Dermis microvascular lymphatic vessel endothelial cell (primary cell): ENCODE measurements around the gene LRRC56. TPM values are rescaled to one million over a fixed set of nuclear protein-coding genes. Genes with fewer than 3 reads are reported as not detected.
A peak's percentile ranks its signal among the peaks of the same experiment; 100 is the strongest.

ENCODE experiments used
- DNase-seq, 2 donors: peaks; one replicate each; pipeline versions ENCODE4 v3.0.0 to v3.0.0-alpha.2; 2010; ENCODE audit warnings: low read depth in 2 of 2
- total RNA-seq: library from RNA; depleted of rRNA; stranded (reverse); fragments of >200 nt; gene quantifications from 2 replicates; pipeline ENCODE4 v1.2.1, GENCODE V29; 2014

LRRC56 gene
- total RNA-seq, 1 donor from 2014 or later = 0.26 TPM

GRCh38 chr11:521177-521688 is 16.1 kb upstream of the LRRC56 start:
- no peak for DNase-seq

- DNase-seq = no peak
Observed at GRCh38 chr11:526192-526591, 11.1 kb upstream of the LRRC56 start.

- DNase-seq = no peak
Observed at GRCh38 chr11:528166-528814, 9.0 kb upstream of the LRRC56 start.

GRCh38 chr11:528815-529727 is 8.3 kb upstream of the LRRC56 start:
- no peak for DNase-seq

GRCh38 chr11:529728-530411 is 7.5 kb upstream of the LRRC56 start:
- no peak for DNase-seq

- no peak for DNase-seq
Observed at GRCh38 chr11:530960-531831, 6.1 kb upstream of the LRRC56 start.

- DNase-seq = no peak
Observed at GRCh38 chr11:531919-532526, 5.3 kb upstream of the LRRC56 start.

- DNase-seq = no peak
Observed at GRCh38 chr11:532527-532985, 4.8 kb upstream of the LRRC56 start.

GRCh38 chr11:532986-533585 is 4.2 kb upstream of the LRRC56 start:
- DNase-seq = no peak

GRCh38 chr11:533586-534395 is 3.5 kb upstream of the LRRC56 start:
- DNase-seq = no peak

- DNase-seq = peak in 1 of 2 donors; percentile 45
Observed at GRCh38 chr11:534396-535209, 2.7 kb upstream of the LRRC56 start.

- DNase-seq = no peak
Observed at GRCh38 chr11:535210-535518, 2.2 kb upstream of the LRRC56 start.

- DNase-seq = peak; percentile 77 to 96
Observed at GRCh38 chr11:535519-536454, 1.5 kb upstream of the LRRC56 start, which contains the start of gene HRAS. Gene HRAS, minus strand, starts transcription at chr11:535576.

- no peak for DNase-seq
Observed at GRCh38 chr11:537622-538430, 499 bp downstream of the LRRC56 start.

- no peak for DNase-seq
Observed at GRCh38 chr11:538431-539051, 1.2 kb downstream of the LRRC56 start.

- no peak for DNase-seq
Observed at GRCh38 chr11:539971-540481, 2.7 kb downstream of the LRRC56 start.
